ENCODE results near the gene LEAP2.

- no peak for TF ChIP-seq POLR2A (IDR thresholded peaks at IDR 0.05)
- TF ChIP-seq CTCF (IDR thresholded peaks at IDR 0.05 in 8 of 11, conservative IDR thresholded peaks at IDR 0.05 in 3 of 11) = no peak
Measured at GRCh38 chr5:132915681-132916080, 42.2 kb downstream of the LEAP2 start.
